Measurements from ENCODE around the gene ERCC1.
"Not testable (repeated sequence)": the region's sequence is repeated elsewhere in the genome, so short reads cannot be mapped to it uniquely, and the experiment has no call there.

- TF ChIP-seq CTCF, POLR2A, EP300 (IDR thresholded peaks at IDR 0.05): not testable (repeated sequence)
Observed at GRCh38 chr19:45429896-45430295, 6.2 kb upstream of the ERCC1 start.
